Stimulated activated CD4-positive, alpha-beta T cell treated with anti-CD3 and anti-CD28 coated beads, Interleukin-4, amount 100 ng/mL, for 24 hours (primary cell): ENCODE measurements around the gene TMEM181.
"Not testable (repeated sequence)": the region's sequence is repeated elsewhere in the genome, so short reads cannot be mapped to it uniquely, and the experiment has no call there.

Source experiments
- DNase-seq: peaks from one replicate; pipeline ENCODE4 v3.0.0-alpha.2; 2020

TMEM181 gene

DNA sequence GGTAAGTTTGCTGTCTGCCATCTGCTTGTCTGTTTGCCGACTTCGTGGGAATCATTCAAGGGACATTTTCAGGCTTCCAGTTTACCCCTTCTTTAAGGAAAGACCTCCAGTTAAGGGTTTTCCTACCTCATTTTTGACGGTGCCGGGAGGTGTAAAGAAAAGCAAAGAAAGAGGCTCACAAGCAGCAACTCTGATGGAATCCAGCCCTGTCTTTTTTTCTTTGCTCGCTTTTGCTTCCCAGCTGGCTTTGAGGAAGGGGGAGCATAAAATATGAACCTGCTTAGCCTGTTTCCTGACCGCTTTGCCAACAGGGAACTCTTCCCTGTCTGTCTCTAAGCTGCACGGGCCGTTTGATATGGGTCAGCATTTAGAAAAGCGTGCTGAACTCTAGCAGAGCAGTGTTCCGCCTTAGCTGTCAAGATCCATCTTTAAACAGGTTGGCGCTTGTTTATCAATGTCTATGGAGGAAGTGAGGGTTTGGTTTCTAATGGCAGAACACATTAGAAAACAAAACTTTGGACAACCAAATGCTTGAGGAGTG, 103.8 kb downstream of the TMEM181 start:
- no peak for DNase-seq

DNA sequence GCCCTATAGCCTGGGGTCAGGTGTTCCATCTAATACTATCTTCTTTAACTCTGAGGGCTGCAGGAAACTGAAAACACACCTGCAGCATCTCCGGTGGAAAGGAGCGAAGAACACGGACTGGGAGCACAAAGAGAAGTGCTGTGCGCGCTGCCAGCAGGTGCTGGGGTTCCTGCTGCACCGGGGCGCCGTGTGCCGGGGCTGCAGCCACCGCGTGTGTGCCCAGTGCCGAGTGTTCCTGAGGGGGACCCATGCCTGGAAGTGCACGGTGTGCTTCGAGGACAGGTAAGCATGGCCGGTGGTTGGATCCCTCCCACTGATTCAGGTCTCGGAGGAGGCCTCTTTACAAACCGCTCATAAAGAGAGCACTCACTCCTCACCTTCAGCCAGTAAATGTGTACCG, 105.4 kb downstream of the TMEM181 start:
- DNase-seq: no peak

- DNase-seq: no peak
Measured at GRCh38 chr6:158666628-158667359, 106.9 kb downstream of the TMEM181 start.

DNA sequence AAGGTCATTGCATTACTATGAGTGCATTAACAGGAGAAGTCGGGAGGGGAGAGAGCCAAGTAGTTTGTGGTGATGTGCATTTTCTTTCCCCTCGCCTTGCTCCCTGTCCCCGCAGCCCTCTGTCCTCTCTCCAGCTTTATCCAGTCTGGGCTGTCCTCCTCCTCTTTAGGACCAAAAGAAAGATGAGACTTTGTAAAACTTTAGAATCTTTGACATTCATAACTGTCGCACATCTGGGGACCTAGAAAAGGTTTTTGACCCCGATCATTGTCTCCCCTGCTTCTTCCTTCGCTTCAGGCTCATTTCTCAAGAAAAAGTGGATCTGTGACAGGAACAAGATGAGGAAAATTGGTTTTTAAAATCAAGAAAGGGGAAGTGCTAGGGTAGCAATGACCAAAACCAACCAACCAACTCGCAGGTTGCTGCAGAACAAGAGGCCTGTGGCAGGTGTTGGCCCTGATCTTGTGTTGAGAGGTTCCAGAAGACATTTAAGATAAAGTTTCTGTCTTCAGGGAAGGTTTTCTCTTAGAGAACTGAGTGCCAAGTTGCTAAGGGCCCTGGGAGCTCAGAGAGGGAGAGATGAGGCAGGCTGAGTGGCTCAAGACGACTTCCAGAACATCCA, 107.6 kb downstream of the TMEM181 start:
- no peak for DNase-seq

- DNase-seq: no peak
Measured at GRCh38 chr6:158668707-158669103, 108.8 kb downstream of the TMEM181 start.

DNA sequence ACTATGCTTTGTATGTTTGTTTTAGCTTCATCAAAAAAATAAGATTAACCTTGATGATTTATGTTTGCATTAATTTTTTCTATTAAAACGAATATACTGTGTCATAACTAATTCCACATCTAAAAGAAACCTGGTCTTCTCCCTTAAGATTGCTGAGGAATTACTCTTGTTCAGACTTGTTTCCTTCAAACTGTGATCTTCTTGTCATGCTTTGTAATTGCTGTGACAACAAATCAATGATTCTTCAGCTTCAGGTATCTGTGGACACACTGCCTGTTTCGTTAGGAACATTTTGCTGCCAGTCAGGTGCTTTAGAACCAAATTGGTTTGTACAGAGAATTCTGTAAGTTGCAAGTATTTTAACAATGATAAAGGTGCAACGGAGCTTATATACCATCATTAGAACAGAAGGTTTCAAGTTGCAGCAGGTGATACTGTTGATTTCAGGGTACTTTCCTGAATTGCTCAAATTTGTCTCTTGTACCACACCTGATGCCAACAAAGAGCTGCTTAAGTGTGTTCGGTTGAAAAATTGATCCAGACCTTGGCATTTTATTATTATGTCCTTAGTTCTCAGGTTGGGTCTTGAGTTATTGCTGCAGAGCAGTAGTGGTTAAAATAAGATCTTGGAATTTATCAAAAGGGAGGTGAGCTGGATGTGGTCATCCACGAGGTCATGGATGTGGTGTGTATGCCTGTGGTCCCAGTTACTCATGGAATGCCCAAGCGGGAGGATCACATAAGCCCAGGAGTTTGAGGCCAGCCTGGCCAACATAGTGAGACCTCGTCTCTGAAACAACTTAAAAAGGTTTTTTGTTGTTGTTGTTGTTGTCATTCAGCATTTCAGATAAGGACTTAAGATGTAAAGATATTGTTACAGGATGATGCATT, 109.5 kb downstream of the TMEM181 start:
- no peak for DNase-seq

DNA sequence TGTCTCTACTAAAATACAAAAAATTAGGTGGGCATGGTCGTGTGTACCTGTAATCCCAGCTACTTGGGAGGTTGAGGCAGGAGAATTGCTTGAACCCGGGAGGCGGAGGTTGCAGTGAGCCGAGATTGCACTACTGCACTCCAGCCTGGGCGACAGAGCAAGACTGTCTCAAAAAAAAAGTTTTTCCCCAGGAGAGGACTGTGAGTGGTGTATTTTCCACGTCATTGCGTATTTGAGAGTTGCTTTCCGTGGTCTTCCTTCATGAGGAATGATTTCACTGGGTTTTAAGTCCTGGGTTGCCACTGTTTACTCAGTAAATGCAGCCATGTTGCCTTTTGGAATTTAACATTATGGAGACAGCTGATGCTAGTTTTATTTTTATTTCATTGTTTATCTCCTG, 112.2 kb downstream of the TMEM181 start:
- not testable (repeated sequence) for DNase-seq

DNA sequence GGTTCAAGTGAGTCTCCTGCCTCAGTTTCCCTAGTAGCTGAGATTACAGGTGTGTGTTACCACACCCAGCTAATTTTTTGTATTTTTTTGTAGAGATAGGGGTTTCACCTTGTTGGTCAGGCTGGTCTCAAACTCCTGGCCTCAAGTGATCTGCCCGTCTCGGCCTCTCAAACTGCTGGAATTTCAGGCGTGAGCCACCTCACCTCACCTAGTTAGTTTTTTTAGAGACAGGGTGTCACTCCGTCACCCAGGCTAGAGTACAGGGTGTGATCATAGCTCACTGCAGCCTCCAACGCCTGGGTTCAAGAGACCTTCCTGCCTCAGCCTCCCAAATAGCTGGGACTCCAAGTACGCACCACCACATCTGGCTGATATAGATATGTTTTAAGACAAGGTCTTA, 112.8 kb downstream of the TMEM181 start:
- no peak for DNase-seq

- DNase-seq: no peak
Measured at GRCh38 chr6:158674342-158675131, 114.6 kb downstream of the TMEM181 start.

DNA sequence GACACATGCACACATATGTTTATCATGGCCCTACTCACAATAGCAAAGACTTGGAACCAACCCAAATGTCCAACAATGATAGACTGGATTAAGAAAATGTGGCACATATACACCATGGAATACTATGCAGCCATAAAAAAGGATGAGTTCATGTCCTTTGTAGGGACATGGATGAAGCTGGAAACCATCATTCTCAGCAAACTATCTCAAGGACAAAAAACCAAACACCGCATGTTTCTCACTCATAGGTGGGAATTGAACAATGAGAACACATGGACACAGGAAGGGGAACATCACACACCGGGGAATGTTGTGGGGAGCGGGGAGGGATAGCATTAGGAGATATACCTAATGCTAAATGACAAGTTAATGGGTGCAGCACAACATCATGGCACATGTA, 117.2 kb downstream of the TMEM181 start:
- DNase-seq: not testable (repeated sequence)

- no peak for DNase-seq
Measured at GRCh38 chr6:158677906-158678578, 118.2 kb downstream of the TMEM181 start.

- no peak for DNase-seq
Measured at GRCh38 chr6:158680015-158680414, 120.1 kb downstream of the TMEM181 start.

GRCh38 chr6:158680481-158680880, 120.6 kb downstream of the TMEM181 start:
- no peak for DNase-seq

DNA sequence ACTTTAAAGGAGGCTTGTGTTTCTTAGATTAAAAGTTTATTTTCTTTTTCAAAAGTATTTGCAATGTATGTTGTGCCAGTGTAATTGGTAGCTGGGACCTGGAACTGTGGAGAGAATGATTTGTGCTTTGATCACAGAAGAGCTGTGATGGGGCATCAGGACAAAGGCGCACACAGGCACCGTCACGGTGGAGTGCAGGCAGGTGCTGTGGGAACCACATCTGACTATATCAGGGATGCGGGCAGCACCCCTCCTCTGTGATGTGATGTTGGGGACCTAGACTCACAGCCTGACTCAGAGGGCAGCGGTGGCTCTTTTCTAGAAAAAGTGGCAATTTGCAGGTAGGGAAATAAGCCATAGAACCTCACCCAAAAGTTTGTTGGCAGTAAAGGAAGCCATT, 124.4 kb downstream of the TMEM181 start:
- no peak for DNase-seq

DNA sequence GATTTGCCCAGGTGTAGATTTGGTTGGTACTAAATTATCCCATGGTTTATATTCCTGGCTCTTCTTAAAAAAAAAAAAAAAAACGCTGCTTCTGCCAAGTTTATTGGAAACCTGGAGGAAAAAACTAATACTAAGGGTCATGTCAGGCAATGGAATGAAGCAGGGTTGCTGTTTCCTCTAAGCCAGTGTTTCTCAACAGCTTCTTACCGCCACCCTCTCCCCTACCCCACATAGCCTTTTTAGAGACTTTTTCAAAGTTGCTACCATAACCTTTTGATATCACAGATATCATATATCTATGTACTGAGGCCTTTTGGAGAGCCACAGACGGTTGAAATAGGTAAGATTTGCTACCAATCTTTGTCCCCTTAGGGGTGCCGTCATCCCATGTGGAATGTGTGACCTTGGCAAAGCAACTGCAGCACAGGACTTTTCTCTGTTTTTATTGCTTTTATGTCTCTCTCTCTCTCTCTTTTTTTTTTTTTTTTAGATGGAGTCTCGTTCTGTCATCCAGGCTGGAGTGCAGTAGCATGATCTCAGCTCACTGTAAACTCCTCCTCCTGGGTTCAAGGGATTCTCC, 124.9 kb downstream of the TMEM181 start:
- DNase-seq: no peak
